Motor neuron (in vitro differentiated cells): ENCODE data around the gene SLC26A8. TPM values are rescaled to one million over a fixed set of nuclear protein-coding genes. Genes with fewer than 3 reads are reported as not detected.
"Not testable (repeated sequence)": the region's sequence is repeated elsewhere in the genome, so short reads cannot be mapped to it uniquely, and the experiment has no call there.

ENCODE experiments used
- ATAC-seq, 8 experiments: fragments of 200-7000 bp; cut with Tn5 transposase; replicated peaks in 6 of 8; 2 replicates each; pipeline ENCODE4 v1.8.0; 2021; ENCODE audit warnings: mild to moderate bottlenecking in 8 of 8, moderate library complexity in 8 of 8
- H3K27ac ChIP-seq, 2 donors: fragments of 250-450 bp; sonication (Bioruptor Pico); 2 replicates each; pipeline ENCODE4 v1.9.0; 2021; ENCODE audit warnings: antibody characterized with exemption in 2 of 2, mild to moderate bottlenecking in 2 of 2, moderate library complexity in 1 of 2
- H3K4me1 ChIP-seq, 2 donors: fragments of 250-450 bp; sonication (Bioruptor Pico); replicated peaks in 1 of 2; 2 replicates each; pipeline ENCODE4 v1.6.1; 2021; ENCODE audit warnings: antibody characterized with exemption in 2 of 2, mild to moderate bottlenecking in 2 of 2, moderate library complexity in 1 of 2
- H3K4me3 ChIP-seq, 5 donors: fragments of 250-450 bp; sonication (Bioruptor Pico); 2 replicates each; pipeline ENCODE4 v1.9.0; 2021; ENCODE audit warnings: antibody characterized with exemption in 5 of 5, mild to moderate bottlenecking in 5 of 5, moderate library complexity in 4 of 5
- WGBS, 10 experiments: fragments of 450-650 bp; shearing (Covaris generic); methylation state at CpG; one replicate each; pipeline ENCODE4 v1.0.0; 2022; 5-methylcytosine and 5-hydroxymethylcytosine counted together
- in situ Hi-C, 9 experiments: fragments of 400-800 bp; cut with MboI; loops; one replicate each; pipeline ENCODE4 v1.15.0; 2021; ENCODE audit warnings: low sequenced_read_pairs in 9 of 9, low pct_unique_long_range_greater_than_20kb in 2 of 9; ENCODE audit not compliant: unreplicated experiment in 9 of 9
- total RNA-seq, 8 experiments: library from RNA; unstranded; fragments of 300-600 nt; gene quantifications; 2 replicates each; pipeline versions ENCODE4 v1.2.3 to v1.2.4, GENCODE V29; 2022

The SLC26A8 gene
- total RNA-seq, 8 experiments from 2014 or later, result 0.05 to 0.61 (median 0.22) TPM; not detected in 1

GRCh38 chr6:36039112-36039511, 14.7 kb upstream of the SLC26A8 start:
- Histone ChIP-seq H3K4me1 (peaks cover 1 to 4% of the 10 kb centered on the region in 2 donors), H3K27ac (no peak overlapping the region), H3K4me3 (no peak overlapping the region)
- peak in 1 of 8 experiments; percentile 8 for ATAC-seq
- in situ Hi-C loops, result no loop called here

- Histone ChIP-seq H3K27ac (no peak overlapping the region), H3K4me3 (no peak overlapping the region), H3K4me1 (peaks cover 4 to 10% of the 10 kb centered on the region in 2 donors)
- 82 to 100% (median 95%) methylated on average over 1 to 4 of the region's 4 CpGs; no CpG with 5 or more reads in 1 of the 10 experiments for WGBS, 10 experiments
- no peak for ATAC-seq
- in situ Hi-C loops, result no loop called here
Observed at GRCh38 chr6:36038120-36038876, 13.9 kb upstream of the SLC26A8 start.

- peaks cover 4 to 10% of the 10 kb centered on the region in 2 donors for H3K4me1 ChIP-seq
- 75 to 100% (median 93%) methylated on average over 1 to 2 of the region's 4 CpGs; no CpG with 5 or more reads in 1 of the 10 experiments for WGBS, 10 experiments
- no peak for ATAC-seq
- in situ Hi-C loops, result no loop called here
- H3K27ac ChIP-seq, result no peak overlapping the region
- H3K4me3 ChIP-seq, result no peak overlapping the region
Observed at GRCh38 chr6:36035225-36035624, 10.8 kb upstream of the SLC26A8 start.

- in situ Hi-C loops, result no loop called here
- H3K27ac ChIP-seq, result no peak overlapping the region
- no peak overlapping the region for H3K4me3 ChIP-seq
- 21 to 96% (median 79%) methylated on average over 2 to 3 of the region's 3 CpGs for WGBS, 10 experiments
- H3K4me1 ChIP-seq, result peaks cover 4 to 17% of the 10 kb centered on the region in 2 donors
- ATAC-seq, result no peak
Observed at GRCh38 chr6:36034441-36034840, 10.0 kb upstream of the SLC26A8 start.

- peak in 5 of 8 experiments; percentile 25 to 73 (median 56) for ATAC-seq
- no peak overlapping the region for H3K27ac ChIP-seq
- 14 to 73% (median 40%) methylated on average over 1 to 3 of the region's 3 CpGs; no CpG with 5 or more reads in 3 of the 10 experiments for WGBS, 10 experiments
- H3K4me1 ChIP-seq, result peaks cover 4 to 17% of the 10 kb centered on the region in 2 donors
- in situ Hi-C loops, result no loop called here
- no peak overlapping the region for H3K4me3 ChIP-seq
Observed at GRCh38 chr6:36033935-36034334, 9.5 kb upstream of the SLC26A8 start.

- WGBS, 10 experiments, result 85 to 100% (median 100%) methylated on average over 1 to 10 of the region's 10 CpGs; no CpG with 5 or more reads in 1 of the 10 experiments
- H3K27ac ChIP-seq, H3K4me3 ChIP-seq, ATAC-seq, in situ Hi-C loops: not testable (repeated sequence)
- H3K4me1 ChIP-seq, result peaks cover 4 to 17% of the 10 kb centered on the region in 2 donors
Observed at GRCh38 chr6:36033144-36033543, 8.7 kb upstream of the SLC26A8 start.

GRCh38 chr6:36032261-36032660, 7.8 kb upstream of the SLC26A8 start:
- WGBS, 10 experiments, result 57 to 100% (median 87%) methylated on average over 1 of the region's 1 CpG; no CpG with 5 or more reads in 2 of the 10 experiments
- Histone ChIP-seq H3K27ac (no peak overlapping the region), H3K4me3 (no peak overlapping the region), H3K4me1 (peaks cover 4 to 17% of the 10 kb centered on the region in 2 donors)
- no peak for ATAC-seq
- in situ Hi-C loops, result no loop called here

- in situ Hi-C loops, result no loop called here
- Histone ChIP-seq H3K4me1 (peaks cover 4 to 17% of the 10 kb centered on the region in 2 donors), H3K4me3 (peak overlapping the region; percentile 61 to 88 (median 75)), H3K27ac (no peak overlapping the region)
- no peak for ATAC-seq
- 0 to 21% (median 14%) methylated on average over 3 to 6 of the region's 6 CpGs for WGBS, 10 experiments
Observed at GRCh38 chr6:36029464-36029863, 5.0 kb upstream of the SLC26A8 start.

- peak overlapping the region; percentile 61 to 88 (median 75) for H3K4me3 ChIP-seq
- 0 to 5% (median 1%) methylated on average over 1 to 13 of the region's 13 CpGs for WGBS, 10 experiments
- H3K4me1 ChIP-seq, result peaks cover under 1 to 11% of the 10 kb centered on the region in 2 donors
- ATAC-seq, result peak in 3 of 8 experiments; percentile 8
- in situ Hi-C loops, result no loop called here
- H3K27ac ChIP-seq, result no peak overlapping the region
Observed at GRCh38 chr6:36028877-36029324, 4.5 kb upstream of the SLC26A8 start.

GRCh38 chr6:36028088-36028876, 3.8 kb upstream of the SLC26A8 start:
- 0 to 7% (median 1%) methylated on average over 1 to 16 of the region's 44 CpGs; no CpG with 5 or more reads in 6 of the 10 experiments for whole genome bisulfite sequencing, 10 experiments
- Histone ChIP-seq H3K4me3 (peak overlapping the region; percentile 61 to 88 (median 75)), H3K27ac (peak overlapping the region; percentile 77 to 85), H3K4me1 (peaks cover 0 to 7% of the 10 kb centered on the region in 2 donors)
- peak; percentile 16 to 60 (median 50) for ATAC-seq
- in situ Hi-C loops, result no loop called here

GRCh38 chr6:36027501-36028087, 3.2 kb upstream of the SLC26A8 start, which contains the start of gene MAPK14:
Gene MAPK14, plus strand, starts transcription at chr6:36027808. Its CDS starts 350 bp downstream, at chr6:36028158.
- peak; percentile 87 to 95 (median 92) for ATAC-seq
- WGBS, 10 experiments, result 0 to 2% (median 0%) methylated on average over 4 to 17 of the region's 62 CpGs; no CpG with 5 or more reads in 4 of the 10 experiments
- peak within 1 kb of the TSS; percentile 77 to 85 for H3K27ac ChIP-seq

GRCh38 chr6:36025932-36026327, 1.5 kb upstream of the SLC26A8 start:
- WGBS, 10 experiments, result 29 to 83% (median 57%) methylated on average over 1 to 5 of the region's 5 CpGs
- ATAC-seq, result no peak
- in situ Hi-C loops, result no loop called here

More at GRCh38 chr6:36027501-36028087, 3.2 kb upstream of the SLC26A8 start, which contains the start of gene MAPK14:
- Histone ChIP-seq H3K4me1 (peaks cover 0 to 7% of the 10 kb centered on the region in 2 donors), H3K4me3 (peak within 1 kb of the TSS; percentile 61 to 88 (median 75))
- in situ Hi-C loops, result no loop called here

More at GRCh38 chr6:36025932-36026327, 1.5 kb upstream of the SLC26A8 start:
- no peak overlapping the region for H3K27ac ChIP-seq
- no peak overlapping the region for H3K4me3 ChIP-seq
- peaks cover 0 to 7% of the 10 kb centered on the region in 2 donors for H3K4me1 ChIP-seq
